SK-N-SH treated with all-trans-retinoic acid at 6 μM for 48 hours (cell line): Measurements from ENCODE around the gene TOR2A.
A peak's percentile ranks its signal among the peaks of the same experiment; 100 is the strongest.

ENCODE experiments used
- ATAC-seq: fragments of 200-7000 bp; cut with Tn5 transposase; 3 replicates; pipeline ENCODE4 v1.9.1; 2020; ENCODE audit warnings: mild to moderate bottlenecking, moderate library complexity
- ARNTL ChIP-seq: fragments of 450-650 bp; formaldehyde crosslinking; IDR thresholded peaks from 2 replicates; pipeline ENCODE4 v1.5.0; 2020; ENCODE audit warnings: low read depth, mild to moderate bottlenecking, moderate library complexity, borderline replicate concordance
- BACH2 ChIP-seq: fragments of 250-450 bp; sonication (Bioruptor Pico); IDR thresholded peaks from 2 replicates; pipeline ENCODE4 v1.9.0; 2021; ENCODE audit warnings: mild to moderate bottlenecking, borderline replicate concordance
- CREB5 ChIP-seq: fragments of 250-450 bp; sonication (Bioruptor Pico); IDR thresholded peaks from 2 replicates; pipeline ENCODE4 v1.5.1; 2020; ENCODE audit warnings: low read depth, mild to moderate bottlenecking, moderate library complexity
- CSDC2 ChIP-seq: fragments of 250-450 bp; sonication (Bioruptor Pico); IDR thresholded peaks from 2 replicates; pipeline ENCODE4 v1.5.0; 2020; ENCODE audit warnings: mild to moderate bottlenecking, moderate library complexity
- CSRNP3 ChIP-seq: fragments of 250-450 bp; sonication (Bioruptor Pico); IDR thresholded peaks from 2 replicates; pipeline ENCODE4 v1.5.1; 2021; ENCODE audit warnings: mild to moderate bottlenecking, moderate library complexity
- ESRRG ChIP-seq: fragments of 250-450 bp; sonication (Bioruptor Pico); IDR thresholded peaks from 2 replicates; pipeline ENCODE4 v1.6.1; 2021; ENCODE audit warnings: mild to moderate bottlenecking
- GLIS3 ChIP-seq: fragments of 250-450 bp; sonication (Bioruptor Pico); IDR thresholded peaks from 2 replicates; pipeline ENCODE4 v1.5.0; 2020; ENCODE audit warnings: mild to moderate bottlenecking, moderate library complexity
- ISL1 ChIP-seq: fragments of 250-450 bp; sonication (Bioruptor Pico); IDR thresholded peaks from 2 replicates; pipeline ENCODE4 v2.1.2; 2022; ENCODE audit warnings: mild to moderate bottlenecking, moderate library complexity
- PATZ1 ChIP-seq: fragments of 250-450 bp; sonication (Bioruptor Pico); IDR thresholded peaks from 2 replicates; pipeline ENCODE4 v1.8.0; 2020; ENCODE audit warnings: mild to moderate bottlenecking, moderate library complexity, borderline replicate concordance
- POU6F1 ChIP-seq: fragments of 250-450 bp; sonication (Bioruptor Pico); IDR thresholded peaks from 2 replicates; pipeline ENCODE4 v1.8.0; 2021; ENCODE audit warnings: low read depth, mild to moderate bottlenecking, moderate library complexity, borderline replicate concordance
- PPARA ChIP-seq: fragments of 250-450 bp; sonication (Bioruptor Pico); IDR thresholded peaks from 2 replicates; pipeline ENCODE4 v1.5.0; 2020; ENCODE audit warnings: mild to moderate bottlenecking, borderline replicate concordance
- RARB ChIP-seq: fragments of 250-450 bp; sonication (Bioruptor Pico); IDR thresholded peaks from 2 replicates; pipeline ENCODE4 v1.8.0; 2021; ENCODE audit warnings: mild to moderate bottlenecking, moderate library complexity
- TCF4 ChIP-seq: fragments of 250-450 bp; sonication (Bioruptor Pico); IDR thresholded peaks from 2 replicates; pipeline ENCODE4 v1.8.0; 2021; ENCODE audit warnings: mild to moderate bottlenecking, moderate library complexity, borderline replicate concordance
- TOX ChIP-seq: fragments of 250-450 bp; sonication (Bioruptor Pico); IDR thresholded peaks from 2 replicates; pipeline ENCODE4 v1.8.0; 2021; ENCODE audit warnings: mild to moderate bottlenecking, moderate library complexity, borderline replicate concordance
- TSHZ2 ChIP-seq: fragments of 250-450 bp; sonication (Bioruptor Pico); IDR thresholded peaks from 2 replicates; pipeline ENCODE4 v1.5.0; 2020; ENCODE audit warnings: mild to moderate bottlenecking, moderate library complexity
- ZC3H10 ChIP-seq: fragments of 250-450 bp; sonication (Bioruptor Pico); IDR thresholded peaks from 2 replicates; pipeline ENCODE4 v1.5.1; 2021; ENCODE audit warnings: mild to moderate bottlenecking, moderate library complexity
- ZFP3 ChIP-seq: fragments of 250-450 bp; sonication (Bioruptor Pico); IDR thresholded peaks from 2 replicates; pipeline ENCODE4 v1.5.0; 2020; ENCODE audit warnings: mild to moderate bottlenecking, moderate library complexity
- ZFP30 ChIP-seq: fragments of 450-650 bp; formaldehyde crosslinking; IDR thresholded peaks from 2 replicates; pipeline ENCODE4 v1.5.0; 2022; ENCODE audit warnings: mild to moderate bottlenecking, moderate library complexity
- ZNF70 ChIP-seq: fragments of 450-650 bp; formaldehyde crosslinking; IDR thresholded peaks from 2 replicates; pipeline ENCODE4 v1.5.0; 2020; ENCODE audit warnings: mild to moderate bottlenecking, moderate library complexity
- ZNF8 ChIP-seq: fragments of 450-650 bp; formaldehyde crosslinking; IDR thresholded peaks from 2 replicates; pipeline ENCODE4 v1.5.0; 2020; ENCODE audit warnings: mild to moderate bottlenecking, moderate library complexity

Gene TOR2A

DNA sequence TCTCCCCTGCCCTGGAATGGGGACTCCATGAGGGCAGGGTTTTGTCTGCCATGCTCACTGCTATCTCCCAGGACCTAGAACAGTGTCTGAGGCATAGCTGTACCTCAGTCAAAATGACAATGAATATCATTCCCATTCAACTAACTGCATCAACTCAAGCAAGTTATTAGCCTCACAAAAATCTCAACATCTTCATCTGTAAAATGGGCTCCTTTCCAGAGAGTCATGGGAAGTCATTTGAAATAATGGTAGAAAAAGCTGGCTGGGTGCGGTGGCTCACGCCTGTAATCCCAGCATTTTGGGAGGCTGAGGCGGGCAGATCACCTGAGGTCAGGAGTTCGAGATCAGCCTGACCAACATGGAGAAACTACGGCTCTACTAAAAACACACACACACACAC, 34.0 kb upstream of the TOR2A start:
- TF ChIP-seq TSHZ2 (CRISPR knock-in tag) (no peak), CSRNP3 (no peak), RARB (CRISPR knock-in tag) (no peak), TCF4 (CRISPR knock-in tag) (no peak), PPARA (no peak), ZFP3 (no peak), ZC3H10 (no peak), POU6F1 (CRISPR knock-in tag) (no peak), CSDC2 (CRISPR knock-in tag) (no peak), ZNF70 (no peak), BACH2 (CRISPR knock-in tag) (no peak), ISL1 (CRISPR knock-in tag) (no peak), ARNTL (CRISPR knock-in tag) (no peak), GLIS3 (CRISPR knock-in tag) (no peak)

DNA sequence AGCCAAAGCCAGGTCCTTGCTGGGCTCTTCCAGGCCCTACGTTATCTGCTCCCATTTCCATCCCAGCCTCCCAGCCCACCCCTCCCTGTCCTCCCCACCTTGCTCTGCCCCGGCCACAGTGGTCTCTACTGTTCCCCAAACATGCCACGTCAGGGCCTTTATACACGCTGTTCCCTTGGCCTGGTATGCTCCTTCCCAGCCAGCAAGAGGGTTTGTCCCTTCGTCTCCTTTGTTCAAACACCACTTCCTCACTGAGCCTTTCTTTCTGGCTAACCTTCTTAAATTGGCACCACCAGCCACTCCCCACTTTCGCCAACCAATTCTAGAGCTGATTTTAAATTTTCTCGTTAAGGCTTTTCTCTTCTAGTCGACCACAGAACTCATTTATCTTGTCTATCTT, 33.6 kb upstream of the TOR2A start:
- no peak for ATAC-seq
- TF ChIP-seq PATZ1 (CRISPR knock-in tag): no peak
- TF ChIP-seq CSRNP3: no peak
- TF ChIP-seq CSDC2 (CRISPR knock-in tag): no peak
- TF ChIP-seq ISL1 (CRISPR knock-in tag): no peak
- no peak for TF ChIP-seq ZNF8 (CRISPR knock-in tag)
- no peak for TF ChIP-seq ZFP30 (CRISPR knock-in tag)
- no peak for TF ChIP-seq ZFP3

More for the DNA sequence above, 34.0 kb upstream of the TOR2A start:
- ATAC-seq: no peak

GRCh38 chr9:127767909-127768331, 32.8 kb upstream of the TOR2A start:
- no peak for ATAC-seq
- no peak for TF ChIP-seq CSRNP3
- TF ChIP-seq TCF4 (CRISPR knock-in tag): peak; percentile 20; the same call in 1 of the 2 replicates

GRCh38 chr9:127767410-127767809, 32.3 kb upstream of the TOR2A start:
- TF ChIP-seq ESRRG (CRISPR knock-in tag): no peak
- TF ChIP-seq ZNF8 (CRISPR knock-in tag): no peak
- TF ChIP-seq CSRNP3: no peak
- TF ChIP-seq ZFP3: no peak
- TF ChIP-seq POU6F1 (CRISPR knock-in tag): no peak
- no peak for TF ChIP-seq ZFP30 (CRISPR knock-in tag)
- TF ChIP-seq GLIS3 (CRISPR knock-in tag): no peak
- no peak for TF ChIP-seq TOX (CRISPR knock-in tag)
- no peak for TF ChIP-seq RARB (CRISPR knock-in tag)
- no peak for TF ChIP-seq CREB5 (CRISPR knock-in tag)
- TF ChIP-seq ISL1 (CRISPR knock-in tag): no peak
- TF ChIP-seq, all 23 proteins: peak for 0
- no peak for ATAC-seq
